Measurements from ENCODE around the gene TMEM87A. TPM values are rescaled to one million over a fixed set of nuclear protein-coding genes. Genes with fewer than 3 reads are reported as not detected.
"Not testable (repeated sequence)": the region's sequence is repeated elsewhere in the genome, so short reads cannot be mapped to it uniquely, and the experiment has no call there.

Gene TMEM87A
- total RNA-seq, 2 donors from 2014 or later = 51.4 to 51.9 TPM

DNA sequence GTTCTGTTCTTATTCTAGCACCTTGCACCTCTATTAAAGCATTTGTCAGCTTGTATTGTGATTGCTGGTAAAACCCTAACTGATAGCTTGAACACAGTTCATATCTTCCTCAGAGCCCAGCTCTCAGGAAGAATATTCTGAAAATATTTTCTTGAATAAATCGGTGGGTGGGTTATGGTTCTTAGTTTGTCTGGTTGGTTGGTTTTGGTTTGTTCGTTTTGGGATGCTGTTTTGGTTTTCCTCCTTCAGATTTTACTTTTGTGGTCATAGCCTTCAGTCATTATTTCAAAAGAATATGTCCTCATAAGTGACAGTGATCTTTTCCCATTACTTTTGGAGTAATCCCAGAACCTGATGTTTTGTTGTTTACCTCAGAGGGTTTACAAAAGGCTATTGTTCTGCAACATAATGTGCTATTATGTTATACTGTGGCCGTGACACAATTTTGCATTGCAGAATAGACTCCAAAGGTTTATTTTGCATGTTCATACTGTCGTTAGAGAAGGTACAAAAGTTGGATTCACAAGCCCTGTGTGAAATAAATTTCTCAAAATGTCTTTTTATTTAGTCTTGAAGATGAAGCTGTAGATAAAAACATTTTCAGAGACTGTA lies 2.7 kb upstream of the TMEM87A start:
- DNase-seq (ENCODE audit: low spot score) = no peak
- intact Hi-C loops (cut with DNase I) = no loop called here

DNA sequence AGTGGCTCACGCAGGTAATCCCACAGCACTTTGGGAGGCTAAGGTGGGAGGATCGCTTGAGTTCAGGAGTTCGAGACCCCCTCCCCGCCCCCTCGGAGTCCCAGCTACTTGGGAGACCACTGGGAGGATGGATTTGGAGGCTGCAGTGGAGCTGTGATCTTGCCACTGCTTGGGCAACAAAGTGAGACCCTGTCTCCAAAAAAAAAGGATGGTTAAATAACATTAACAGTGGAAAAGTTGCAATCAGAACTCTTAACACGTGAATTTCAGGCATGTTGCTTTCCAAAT lies 1.4 kb upstream of the TMEM87A start:
- intact Hi-C loops (cut with DNase I) = no loop called here
- no peak for DNase-seq (ENCODE audit: low spot score)

DNA sequence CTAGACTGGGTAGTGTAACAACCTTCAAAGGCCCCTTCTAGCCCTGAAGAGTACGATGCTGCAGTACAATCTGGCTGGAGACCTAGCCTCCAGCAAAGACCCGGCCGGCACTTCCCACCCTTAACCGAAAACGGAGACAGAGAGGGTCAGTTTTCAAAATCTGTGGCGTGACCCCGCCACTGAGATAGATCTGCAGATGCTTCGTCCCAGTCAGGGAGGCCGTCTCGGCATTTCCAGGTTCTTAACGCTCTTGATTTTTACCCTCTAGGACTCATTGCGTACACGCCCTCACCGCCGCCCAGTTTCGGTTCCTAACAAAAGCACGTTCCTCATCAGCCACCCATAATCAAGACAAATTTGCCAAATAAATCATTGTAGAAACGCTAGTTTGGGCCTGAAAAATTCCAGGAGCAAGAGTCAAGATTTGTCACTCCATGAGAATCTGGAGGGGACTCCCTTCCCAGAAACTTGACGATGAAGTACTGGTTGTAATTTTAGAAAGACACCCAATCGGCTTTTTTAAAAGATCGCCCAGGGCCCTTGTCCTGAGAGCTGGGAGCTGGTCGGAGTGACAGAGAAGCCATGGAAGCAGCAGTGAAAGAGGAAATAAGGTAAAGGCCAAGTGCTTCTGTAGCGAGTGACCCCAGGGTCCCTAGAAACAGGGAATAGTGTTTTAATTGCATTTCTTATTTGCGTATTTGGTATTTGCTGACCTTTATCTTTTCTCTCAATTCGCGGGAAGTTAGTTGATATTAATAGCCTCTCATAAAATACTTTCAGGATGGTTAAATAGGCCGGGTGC lies 868 bp upstream of the TMEM87A start:
- intact Hi-C loops (cut with DNase I) = no loop called here
- peak; percentile 91 for DNase-seq (ENCODE audit: low spot score)

DNA sequence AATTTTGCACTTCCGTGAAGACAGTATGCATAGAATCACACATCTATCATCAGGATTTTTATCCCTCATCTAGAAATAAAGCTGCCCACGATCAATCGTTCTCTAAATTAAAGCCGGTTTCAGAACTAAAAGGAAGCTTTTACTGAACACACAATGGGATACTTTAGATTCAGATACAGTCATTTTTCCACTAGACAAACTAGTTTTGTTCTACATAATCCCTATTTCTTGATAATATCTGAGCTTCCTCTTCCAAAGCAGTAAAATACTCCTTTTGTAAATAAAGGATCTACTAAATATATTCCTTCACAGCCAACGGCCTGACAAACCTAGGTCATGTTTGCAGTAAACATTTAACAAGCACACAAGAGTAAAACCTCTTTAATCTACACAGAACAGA lies 2.2 kb downstream of the TMEM87A start:
- no peak for DNase-seq (ENCODE audit: low spot score)
- intact Hi-C loops (cut with DNase I) = no loop called here

DNA sequence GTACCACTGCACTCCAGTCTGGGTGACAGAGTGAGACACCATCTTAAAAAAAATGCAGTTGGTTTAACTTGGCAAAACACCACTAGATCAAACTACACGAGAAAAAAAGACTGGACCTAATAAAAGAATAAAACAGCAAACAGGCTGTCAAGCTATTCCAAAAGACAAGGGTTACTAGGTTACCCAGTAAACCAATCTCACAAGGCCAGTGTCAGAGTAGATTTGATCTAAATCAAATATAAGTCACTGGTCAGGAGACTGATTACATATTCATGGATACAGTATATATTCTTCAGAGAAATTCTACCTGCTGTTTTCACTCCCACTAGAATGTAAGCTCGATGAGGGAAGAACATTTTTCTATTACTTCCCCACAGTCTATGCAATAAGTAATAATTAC lies 2.7 kb downstream of the TMEM87A start:
- no peak for DNase-seq (ENCODE audit: low spot score)
- intact Hi-C loops (cut with DNase I) = no loop called here

DNA sequence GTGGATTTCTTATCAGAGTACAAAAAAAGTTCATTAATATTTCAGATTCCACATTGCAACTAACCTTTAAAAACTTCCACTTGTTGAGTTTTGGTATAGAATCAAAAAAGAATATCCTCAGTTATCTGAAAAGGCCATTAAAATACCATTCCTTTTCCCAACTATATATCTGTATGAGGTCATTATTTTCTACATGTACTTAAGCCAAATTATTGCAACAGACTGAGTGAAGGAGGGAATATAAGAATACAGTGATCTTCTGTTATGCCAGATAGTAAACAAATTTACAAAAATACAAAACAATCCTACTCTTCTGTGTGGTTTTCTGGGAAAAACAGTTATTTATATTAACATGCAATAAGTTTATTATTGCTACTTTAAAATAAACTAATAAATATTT lies 5.9 kb downstream of the TMEM87A start:
- intact Hi-C loops (cut with DNase I) = no loop called here
- no peak for DNase-seq (ENCODE audit: low spot score)

DNA sequence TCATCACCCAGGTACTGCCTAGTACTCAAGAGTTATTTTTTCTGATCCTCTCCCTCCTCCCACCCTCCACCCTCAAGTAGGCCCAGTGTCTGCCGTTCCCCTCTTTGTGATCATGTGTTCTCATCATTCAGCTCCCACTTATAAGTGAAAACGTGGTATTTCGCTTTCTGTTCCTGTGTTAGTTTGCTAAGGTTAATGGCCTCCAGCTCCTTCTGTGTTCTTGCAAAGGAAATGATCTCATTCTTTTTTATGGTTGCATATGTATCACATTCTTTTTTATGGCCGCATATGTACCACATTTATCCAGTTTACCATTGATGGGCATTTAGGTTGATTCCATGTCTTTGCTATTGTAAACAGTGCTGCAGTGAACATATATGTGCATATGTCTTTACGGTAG lies 8.4 kb downstream of the TMEM87A start:
- intact Hi-C loops (cut with DNase I) = no loop called here
- DNase-seq (ENCODE audit: low spot score) = no peak

DNA sequence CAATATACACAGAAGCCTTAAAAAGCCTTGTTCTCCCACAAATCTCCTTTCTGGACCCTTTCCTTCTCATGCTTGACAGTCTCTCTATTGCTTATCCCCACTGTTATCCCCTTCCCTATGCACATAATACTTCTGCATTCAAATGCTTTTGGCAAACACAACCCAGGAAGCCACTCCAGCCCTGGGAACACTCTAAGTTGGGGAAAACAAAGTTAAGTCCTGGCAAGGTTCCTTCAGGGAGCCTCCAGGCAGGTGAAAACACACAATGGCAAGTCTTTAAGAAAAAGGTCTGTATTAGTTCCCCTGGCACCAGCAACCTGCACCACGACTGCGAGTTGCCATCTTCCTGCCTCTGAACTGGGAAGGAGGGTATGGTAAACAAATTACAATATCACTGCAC lies 19.9 kb downstream of the TMEM87A start:
- DNase-seq (ENCODE audit: low spot score) = no peak
- intact Hi-C loops (cut with DNase I) = no loop called here

DNA sequence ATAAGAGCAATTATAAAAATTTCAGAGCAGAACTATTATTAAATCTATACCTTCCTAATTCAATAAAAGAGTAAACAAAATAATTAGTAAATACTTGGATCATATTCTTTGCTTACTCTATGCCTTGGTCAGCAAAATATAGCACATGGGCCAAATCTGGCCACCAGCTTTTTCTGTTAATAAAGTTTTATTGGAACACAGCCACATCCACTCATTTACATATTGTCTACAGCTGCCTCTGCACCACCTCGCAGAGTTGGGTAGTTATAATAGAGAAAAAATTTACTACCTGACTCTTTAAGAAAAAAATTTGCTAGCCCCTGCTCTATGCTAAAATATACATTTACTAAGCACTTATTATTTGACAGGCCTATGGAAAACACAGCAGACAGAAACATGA lies 32.4 kb downstream of the TMEM87A start:
- intact Hi-C loops (cut with DNase I) = no loop called here
- DNase-seq (ENCODE audit: low spot score) = no peak

DNA sequence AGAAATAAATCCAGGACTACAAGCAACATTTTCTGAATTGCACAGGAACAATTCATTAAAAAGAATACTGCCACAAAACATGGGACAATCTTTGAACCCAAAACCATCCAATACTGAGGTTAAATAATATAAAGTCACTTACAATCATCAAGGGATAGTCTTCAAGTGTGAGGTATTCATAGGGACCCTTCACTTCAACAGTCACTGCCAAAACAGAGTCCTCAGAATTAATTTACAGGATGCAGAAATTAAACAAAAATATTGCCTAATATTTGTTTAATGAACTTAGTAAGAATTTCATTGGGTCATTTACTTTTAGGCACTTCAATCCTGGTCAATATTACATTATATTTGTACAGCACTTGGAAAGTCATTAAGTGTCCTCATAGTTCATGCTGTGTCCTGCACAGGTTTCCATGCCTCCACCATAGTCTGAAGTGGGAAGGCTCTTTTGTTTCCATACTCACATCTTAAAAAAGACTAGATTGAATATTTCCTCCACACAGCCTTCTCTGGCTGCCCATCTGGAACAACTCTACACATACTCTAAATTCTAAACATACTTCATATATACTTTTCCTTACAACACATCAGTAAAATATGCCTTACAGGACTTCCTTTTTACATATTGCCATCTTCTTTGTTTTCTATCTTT lies 33.6 kb downstream of the TMEM87A start:
- no peak for DNase-seq (ENCODE audit: low spot score)
- intact Hi-C loops (cut with DNase I) = no loop called here

DNA sequence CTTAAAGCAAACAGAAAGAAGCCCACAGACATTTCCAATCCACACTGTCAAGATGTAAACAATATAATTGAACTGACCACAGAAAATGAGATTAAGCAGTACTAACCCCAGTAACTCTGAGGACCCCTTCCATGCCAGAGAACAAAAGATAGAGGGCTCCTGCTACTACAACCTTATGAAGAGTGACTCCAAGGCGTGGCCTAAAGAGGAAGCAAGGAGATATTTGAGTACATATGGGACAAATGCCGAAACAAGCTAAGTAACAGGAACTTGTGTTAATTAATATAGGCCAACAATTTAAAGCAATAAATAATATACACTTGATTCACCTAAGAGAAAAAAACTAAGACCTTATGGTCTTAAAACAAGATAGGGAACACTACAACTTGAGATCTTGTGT lies 40.1 kb downstream of the TMEM87A start:
- intact Hi-C loops (cut with DNase I) = no loop called here
- DNase-seq (ENCODE audit: low spot score) = no peak

DNA sequence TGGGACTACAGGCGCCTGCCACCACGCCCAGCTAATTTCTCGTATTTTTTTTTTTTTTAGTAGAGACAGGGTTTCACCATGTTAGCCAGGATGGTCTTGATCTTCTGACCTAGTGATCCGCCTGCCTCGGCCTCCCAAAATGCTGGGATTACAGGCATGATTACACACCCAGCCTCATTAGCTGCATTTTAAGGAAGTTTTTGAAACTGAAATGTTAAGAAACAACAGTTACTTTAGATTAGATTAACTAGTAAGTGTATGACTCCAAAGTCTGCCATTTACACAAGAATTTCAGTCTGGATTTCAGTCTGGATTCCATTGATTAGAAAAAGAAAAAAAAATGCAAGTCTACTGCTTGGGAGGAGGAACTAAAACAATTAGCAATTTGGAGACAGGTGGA lies 40.6 kb downstream of the TMEM87A start:
- intact Hi-C loops (cut with DNase I) = no loop called here
- no peak for DNase-seq (ENCODE audit: low spot score)

DNA sequence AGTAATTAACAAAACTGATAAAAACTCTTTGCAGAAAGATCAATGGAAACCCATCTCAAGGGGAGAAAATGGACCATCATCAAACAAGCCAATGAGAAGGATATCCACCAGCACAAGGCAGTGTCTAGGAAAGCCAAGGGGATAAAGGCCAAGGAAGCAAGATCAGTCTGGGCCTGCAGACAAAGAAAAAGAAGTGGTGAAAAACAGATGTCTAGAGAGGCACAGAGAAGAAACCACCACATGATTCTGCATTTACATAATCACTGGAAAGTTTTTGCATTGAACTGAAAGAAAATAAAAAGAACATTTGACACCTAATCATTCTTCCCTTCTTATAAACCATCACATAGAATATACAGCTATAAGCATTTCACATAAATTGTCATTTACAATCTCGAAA lies 42.1 kb downstream of the TMEM87A start:
- intact Hi-C loops (cut with DNase I) = no loop called here
- DNase-seq (ENCODE audit: low spot score) = no peak

DNA sequence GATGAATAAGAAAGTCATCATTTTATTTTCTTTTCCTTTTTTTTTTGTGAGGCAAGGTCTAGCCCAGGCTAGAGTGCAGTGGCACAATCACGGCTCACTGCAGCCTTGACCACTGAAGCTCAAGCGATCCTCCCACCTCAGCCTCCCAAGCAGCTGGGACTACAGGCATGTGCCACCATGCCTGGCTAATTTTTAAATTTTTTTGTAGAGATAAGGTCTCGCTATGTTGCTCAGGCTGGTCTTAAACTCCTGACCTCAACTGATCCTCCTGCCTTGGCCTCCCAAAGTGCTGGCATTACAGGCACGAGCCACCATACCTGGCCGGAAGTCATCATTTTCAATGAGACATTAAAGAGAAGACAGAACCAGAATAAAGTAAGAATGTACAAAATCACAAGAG lies 44.3 kb downstream of the TMEM87A start:
- intact Hi-C loops (cut with DNase I); DNase-seq (ENCODE audit: low spot score): not testable (repeated sequence)

DNA sequence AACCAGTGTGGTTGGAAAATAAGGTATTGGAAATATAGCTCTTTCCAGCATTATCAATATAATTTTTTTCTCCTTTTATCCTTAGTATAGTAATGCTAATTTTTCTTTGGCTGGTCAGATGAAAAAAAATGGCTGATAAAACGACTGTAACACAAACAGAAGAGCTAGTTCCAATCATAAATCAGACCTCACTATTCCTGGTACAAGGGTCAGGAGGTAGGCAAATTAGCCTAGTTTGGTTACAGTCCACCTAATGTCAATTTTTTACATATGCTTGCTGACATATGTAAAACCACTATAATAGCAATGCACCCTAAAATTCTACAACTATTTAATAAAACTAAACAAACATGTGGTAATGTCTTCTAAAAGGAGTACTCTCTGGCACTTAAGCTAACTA lies 45.2 kb downstream of the TMEM87A start:
- no peak for DNase-seq (ENCODE audit: low spot score)
- intact Hi-C loops (cut with DNase I) = no loop called here

DNA sequence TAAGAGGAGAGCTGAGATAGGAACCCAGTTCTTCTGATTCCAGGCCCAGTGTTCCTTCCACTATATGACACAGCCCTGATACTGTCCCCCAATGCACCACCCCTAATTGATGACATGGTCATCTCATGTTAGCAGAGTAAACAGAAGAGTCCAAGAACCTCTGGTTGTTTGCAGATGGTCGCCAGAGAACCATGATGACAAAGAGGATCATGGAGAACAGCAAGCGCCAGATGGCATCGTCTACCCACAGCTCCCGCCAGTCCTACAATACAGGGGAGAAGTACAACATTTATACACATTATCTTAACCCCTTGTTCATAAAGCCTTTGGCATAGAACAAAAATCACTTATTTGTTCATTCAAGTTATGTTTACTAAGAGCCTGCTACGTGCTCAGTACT lies 46.6 kb downstream of the TMEM87A start:
- intact Hi-C loops (cut with DNase I) = no loop called here
- no peak for DNase-seq (ENCODE audit: low spot score)

DNA sequence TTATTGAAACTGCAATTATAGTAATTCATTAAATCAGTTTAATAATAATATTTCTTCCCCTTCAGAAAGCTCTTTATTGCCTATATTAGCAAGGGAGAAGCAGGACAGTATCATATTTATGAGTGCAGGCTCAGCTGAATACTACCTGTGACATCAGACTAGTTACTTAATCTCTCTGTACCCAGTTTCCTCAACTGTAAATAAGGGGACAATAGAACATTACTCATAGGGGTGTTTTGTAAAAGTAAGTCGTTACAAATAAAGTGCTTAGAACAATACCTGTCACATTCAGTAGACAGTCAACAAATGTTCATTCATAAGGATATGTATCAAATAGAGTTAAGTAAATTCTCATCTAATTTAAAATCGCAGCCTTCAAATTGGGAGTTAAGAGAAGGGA lies 53.0 kb downstream of the TMEM87A start:
- DNase-seq (ENCODE audit: low spot score) = no peak
- intact Hi-C loops (cut with DNase I) = no loop called here

DNA sequence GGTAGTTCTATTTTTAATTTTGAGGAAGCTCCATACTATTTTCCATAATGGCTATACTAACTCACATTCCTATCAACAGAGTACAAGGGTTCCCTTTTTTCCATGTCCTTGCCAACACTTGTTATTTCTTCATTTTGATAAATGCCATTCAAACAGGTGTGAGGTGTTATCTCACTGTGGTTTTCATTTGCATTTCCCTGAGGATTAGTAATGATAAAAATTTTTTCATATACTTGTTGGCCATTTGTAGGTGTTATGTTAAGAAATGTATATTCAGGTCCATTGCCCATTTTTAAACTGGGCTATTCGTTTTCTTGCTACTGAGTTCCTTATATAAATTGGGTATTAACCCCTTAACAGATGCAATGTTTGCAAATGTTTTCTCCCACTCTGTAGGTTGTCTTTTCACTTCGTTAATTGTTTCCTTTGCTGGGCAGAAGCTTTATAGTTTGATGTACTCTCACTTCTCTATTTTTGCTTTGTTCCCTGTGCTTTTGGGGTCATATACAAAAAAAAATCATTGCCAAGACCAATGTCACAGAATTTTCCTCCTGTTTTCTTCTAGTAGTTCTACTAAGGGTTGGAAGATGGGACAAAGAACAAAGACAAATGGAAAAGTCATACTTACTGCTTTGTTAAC lies 54.2 kb downstream of the TMEM87A start:
- intact Hi-C loops (cut with DNase I) = loop anchor here in 1 of 2 donors (10.0 kb wide), 1 partner anchor 556 kb away; no protein-coding TSS in a partner anchor
- no peak for DNase-seq (ENCODE audit: low spot score)

DNA sequence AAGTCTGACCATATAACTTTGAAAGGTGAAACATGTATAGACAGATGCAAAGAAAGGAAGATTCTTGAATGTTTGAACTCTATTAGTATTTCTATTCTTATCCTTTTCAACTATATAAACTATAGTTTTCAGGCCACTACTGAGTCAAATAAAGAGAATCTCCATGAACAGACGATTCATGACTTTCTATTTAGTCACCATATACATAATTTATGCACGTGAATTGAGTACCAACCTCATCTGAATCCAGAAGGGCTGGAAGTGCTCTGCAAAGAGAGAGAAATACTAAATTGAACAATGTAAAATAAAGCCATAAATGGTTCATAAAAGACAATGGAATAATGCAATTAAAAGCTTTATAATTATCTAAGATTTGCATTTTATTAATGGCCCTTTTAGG lies 55.7 kb downstream of the TMEM87A start:
- no peak for DNase-seq (ENCODE audit: low spot score)
- intact Hi-C loops (cut with DNase I) = loop anchor here in 1 of 2 donors (10.0 kb wide), 1 partner anchor 557 kb away; no protein-coding TSS in a partner anchor

All from posterior vena cava (tissue), 2 donors.